Stimulated activated memory B cell treated with anti-CD40 and anti-IgM and Interleukin-4, amounts not matched to agents 10 μg/mL and 1 μg/mL and 100 μg/mL, for 72 hours (primary cell): ENCODE data around the gene DIP2C.
A peak's percentile ranks its signal among the peaks of the same experiment; 100 is the strongest.

Experiments
- ATAC-seq: fragments of 150-1000 bp; cut with Tn5 transposase; 2 replicates; pipeline ENCODE4 v1.10.0; 2021
- H3K27ac Mint-ChIP-seq: one replicate; pipeline ENCODE4 v1.8.0; 2022; ENCODE audit warnings: mild to moderate bottlenecking, mixed read lengths
- H3K27me3 Mint-ChIP-seq: one replicate; pipeline ENCODE4 v1.8.0; 2022; ENCODE audit warnings: mixed read lengths
- H3K36me3 Mint-ChIP-seq: one replicate; pipeline ENCODE4 v1.8.0; 2022; ENCODE audit warnings: mixed read lengths
- H3K4me1 Mint-ChIP-seq: one replicate; pipeline ENCODE4 v1.8.0; 2022; ENCODE audit warnings: mixed read lengths
- H3K4me3 Mint-ChIP-seq: one replicate; pipeline ENCODE4 v1.8.0; 2022; ENCODE audit warnings: mild to moderate bottlenecking, moderate library complexity, mixed read lengths
- H3K9me3 Mint-ChIP-seq: one replicate; pipeline ENCODE4 v1.8.0; 2022; ENCODE audit warnings: mixed read lengths

DIP2C gene

DNA sequence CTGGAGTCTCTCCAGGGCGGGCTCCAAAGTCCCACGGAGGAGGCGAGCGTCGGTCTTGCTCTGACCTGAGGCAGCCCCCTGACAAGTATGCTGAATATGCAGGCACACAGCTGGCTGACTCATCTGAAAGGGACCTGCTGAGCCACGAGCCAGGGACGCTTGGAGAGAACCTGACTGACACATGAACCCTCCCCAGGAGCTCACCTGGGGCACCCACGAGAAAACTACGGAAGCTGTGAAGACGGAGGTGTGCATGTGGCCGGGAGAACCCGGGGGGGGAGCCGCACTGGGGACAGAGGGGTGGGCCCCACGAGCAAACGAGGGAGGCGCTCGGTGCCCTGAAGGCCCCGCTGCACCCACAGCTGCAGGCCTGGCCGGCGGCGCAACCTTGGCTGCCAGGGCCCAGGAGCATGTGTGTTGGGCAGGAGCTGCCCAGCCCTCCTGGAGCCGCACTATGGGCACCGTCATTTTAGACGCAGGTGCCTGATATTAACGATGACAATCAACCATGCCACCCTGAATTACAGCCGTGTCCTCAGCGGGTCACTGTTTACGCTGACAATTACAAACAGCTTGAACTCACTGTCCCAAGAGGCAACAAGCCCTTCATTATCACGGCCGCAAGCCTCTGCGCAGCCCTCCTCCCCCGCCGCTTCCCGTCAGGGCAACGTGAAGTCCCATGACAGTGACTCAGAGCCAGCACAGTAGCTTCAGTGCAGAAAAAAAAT lies 64.7 kb downstream of the DIP2C start:
- Mint-ChIP-seq H3K4me1 (peaks cover 18% of the 10 kb centered on the region), H3K36me3 (no peaks in the 10 kb centered on the region), H3K27me3 (peaks cover 90% of the 10 kb centered on the region), H3K27ac (no peak overlapping the region), H3K4me3 (no peak overlapping the region), H3K9me3 (no peaks in the 10 kb centered on the region)
- no peak for ATAC-seq

DNA sequence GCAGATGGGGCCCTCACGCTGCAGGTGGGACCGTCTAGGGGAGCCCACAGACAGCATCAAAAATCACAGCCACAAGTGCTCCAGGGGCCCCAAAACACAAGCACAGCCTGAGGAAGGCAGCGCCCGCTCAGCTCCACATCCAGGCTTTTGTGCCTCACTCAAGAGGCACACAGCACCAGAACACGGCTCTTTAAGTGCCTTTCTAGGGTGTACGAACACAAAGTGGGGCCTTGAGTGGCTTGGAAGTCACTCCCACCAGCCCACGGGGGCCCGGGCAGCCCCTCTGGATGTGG lies 65.2 kb downstream of the DIP2C start:
- peaks cover 88% of the 10 kb centered on the region for H3K27me3 Mint-ChIP-seq

DNA sequence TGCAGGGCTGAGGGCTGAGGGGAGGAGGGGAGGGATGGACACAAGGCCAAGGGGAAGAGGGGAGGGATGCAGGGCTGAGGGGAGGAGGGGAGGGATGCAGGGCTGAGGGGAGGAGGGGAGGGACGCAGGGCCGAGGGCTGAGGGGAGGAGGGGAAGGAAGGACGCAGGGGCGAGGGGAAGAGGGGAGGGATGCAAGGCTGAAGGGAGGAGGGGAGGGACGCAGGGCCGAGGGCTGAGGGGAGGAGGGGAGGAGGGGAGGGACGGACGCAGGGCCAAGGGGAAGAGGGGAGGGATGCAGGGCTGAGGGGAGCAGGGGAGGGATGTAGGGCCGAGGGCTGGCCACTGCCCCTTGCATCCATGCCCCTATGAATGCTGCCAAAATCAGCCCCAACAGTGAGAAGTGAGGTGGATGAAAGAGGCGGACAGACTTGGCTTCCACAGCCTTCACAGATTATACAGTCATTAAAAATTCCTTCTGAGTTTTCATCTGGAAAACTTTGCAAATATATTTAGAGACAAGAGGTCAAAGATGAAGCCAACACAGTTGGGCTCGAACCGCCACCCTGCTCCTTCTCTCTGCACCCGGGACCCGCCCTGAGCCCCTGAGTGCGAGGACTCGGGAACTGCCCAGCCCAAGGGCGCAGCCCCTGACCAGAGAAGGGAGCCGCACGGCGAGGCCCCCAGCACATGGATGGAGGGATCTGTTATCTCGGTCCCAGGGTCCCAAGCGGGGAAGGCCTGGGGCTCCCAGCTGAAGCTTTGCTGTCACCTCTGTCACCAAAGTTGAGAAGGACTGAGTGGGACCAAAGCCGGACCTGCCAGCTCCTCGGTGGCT lies 65.8 kb downstream of the DIP2C start:
- peaks cover 22% of the 10 kb centered on the region for H3K4me1 Mint-ChIP-seq
- no peak overlapping the region for H3K4me3 Mint-ChIP-seq
- peaks cover 88% of the 10 kb centered on the region for H3K27me3 Mint-ChIP-seq
- H3K36me3 Mint-ChIP-seq = no peaks in the 10 kb centered on the region
- H3K9me3 Mint-ChIP-seq = no peaks in the 10 kb centered on the region
- no peak overlapping the region for H3K27ac Mint-ChIP-seq
- no peak for ATAC-seq

More for the DNA sequence above, 65.2 kb downstream of the DIP2C start:
- H3K4me1 Mint-ChIP-seq = peaks cover 22% of the 10 kb centered on the region
- no peak overlapping the region for H3K27ac Mint-ChIP-seq
- ATAC-seq = no peak
- no peaks in the 10 kb centered on the region for H3K36me3 Mint-ChIP-seq
- H3K4me3 Mint-ChIP-seq = no peak overlapping the region
- no peaks in the 10 kb centered on the region for H3K9me3 Mint-ChIP-seq

DNA sequence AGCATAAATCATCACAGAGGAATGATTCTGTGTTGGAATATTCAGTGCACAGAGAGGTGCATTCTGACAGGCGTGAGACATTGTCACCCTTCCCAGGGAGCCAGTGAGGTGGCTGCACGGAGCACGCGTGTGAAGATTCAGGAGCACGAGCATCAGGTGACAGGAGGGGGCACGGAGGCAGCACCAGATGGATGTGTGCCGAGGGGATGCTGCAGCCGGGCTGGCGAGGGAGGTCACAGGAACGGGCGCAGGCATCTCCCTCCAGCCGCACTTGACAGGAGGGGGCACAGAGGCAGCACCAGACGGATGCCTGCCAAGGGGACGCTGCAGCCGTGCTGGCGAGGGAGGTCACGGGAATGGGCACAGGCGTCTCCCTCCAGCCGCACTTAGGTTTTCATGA lies 66.5 kb downstream of the DIP2C start:
- Mint-ChIP-seq H3K9me3 (no peaks in the 10 kb centered on the region), H3K27me3 (peaks cover 88% of the 10 kb centered on the region), H3K4me3 (no peak overlapping the region), H3K27ac (no peak overlapping the region), H3K36me3 (no peaks in the 10 kb centered on the region), H3K4me1 (peaks cover 22% of the 10 kb centered on the region)
- no peak for ATAC-seq

DNA sequence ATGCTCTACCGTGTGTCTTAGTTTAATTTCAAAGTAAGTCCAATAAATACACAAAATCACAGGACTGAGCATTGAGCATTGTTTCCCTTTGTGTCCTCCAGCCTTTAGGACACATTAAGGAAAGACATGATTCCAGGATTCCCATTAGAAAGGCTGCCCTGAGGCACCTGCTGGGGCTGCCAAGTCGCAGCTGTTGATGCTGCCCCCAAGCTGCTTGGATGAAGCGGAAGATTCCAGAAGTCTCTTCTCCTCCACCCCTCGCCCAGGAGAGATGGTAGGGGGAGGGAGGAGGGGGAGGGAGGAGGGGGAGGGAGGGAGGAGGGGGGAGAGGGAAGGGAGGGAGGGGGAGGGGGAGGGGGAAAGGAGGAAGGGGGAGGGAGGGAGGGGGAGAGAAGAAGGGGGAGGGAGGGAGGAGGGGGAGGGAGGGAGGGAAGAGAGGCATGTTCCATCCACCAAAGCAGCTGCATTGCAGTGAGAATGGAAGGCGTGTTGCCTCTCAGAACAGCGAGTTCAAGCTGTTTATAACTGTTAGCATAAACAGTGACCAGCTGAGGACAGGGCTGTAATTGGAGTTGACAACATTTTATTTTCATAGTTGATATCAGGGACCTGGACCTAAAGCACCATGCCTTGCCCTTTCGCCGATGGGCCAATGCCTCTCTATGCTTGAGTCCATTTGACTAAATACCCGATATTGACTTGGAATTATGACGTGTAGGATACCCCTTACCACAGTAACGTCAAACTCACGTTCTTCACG lies 67.3 kb downstream of the DIP2C start:
- no peaks in the 10 kb centered on the region for H3K36me3 Mint-ChIP-seq
- peaks cover 88% of the 10 kb centered on the region for H3K27me3 Mint-ChIP-seq
- H3K27ac Mint-ChIP-seq = no peak overlapping the region
- H3K9me3 Mint-ChIP-seq = no peaks in the 10 kb centered on the region
- no peak for ATAC-seq
- H3K4me3 Mint-ChIP-seq = no peak overlapping the region
- H3K4me1 Mint-ChIP-seq = peaks cover 22% of the 10 kb centered on the region

DNA sequence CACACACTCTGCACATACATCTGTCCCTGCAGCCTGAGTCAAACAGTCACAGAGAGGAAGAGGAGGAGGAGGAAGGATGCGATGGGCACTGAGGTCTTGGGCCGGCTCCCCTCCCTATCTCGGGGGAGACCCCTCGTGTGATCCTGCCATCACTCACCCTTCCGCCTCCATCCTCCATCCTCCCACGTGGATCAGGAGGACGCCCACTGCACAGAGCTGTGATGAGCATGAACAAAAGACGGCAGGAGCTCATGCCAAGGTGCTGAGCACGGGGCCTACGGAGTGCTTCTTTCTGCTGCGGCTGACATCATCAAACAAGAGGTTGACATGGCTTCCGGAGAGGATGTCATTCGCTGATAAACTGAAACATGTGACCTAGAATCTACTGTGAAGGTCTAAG lies 68.0 kb downstream of the DIP2C start:
- no peaks in the 10 kb centered on the region for H3K9me3 Mint-ChIP-seq
- ATAC-seq = no peak
- peaks cover 88% of the 10 kb centered on the region for H3K27me3 Mint-ChIP-seq
- no peaks in the 10 kb centered on the region for H3K36me3 Mint-ChIP-seq
- no peak overlapping the region for H3K4me3 Mint-ChIP-seq
- H3K27ac Mint-ChIP-seq = no peak overlapping the region
- peaks cover 22% of the 10 kb centered on the region for H3K4me1 Mint-ChIP-seq

DNA sequence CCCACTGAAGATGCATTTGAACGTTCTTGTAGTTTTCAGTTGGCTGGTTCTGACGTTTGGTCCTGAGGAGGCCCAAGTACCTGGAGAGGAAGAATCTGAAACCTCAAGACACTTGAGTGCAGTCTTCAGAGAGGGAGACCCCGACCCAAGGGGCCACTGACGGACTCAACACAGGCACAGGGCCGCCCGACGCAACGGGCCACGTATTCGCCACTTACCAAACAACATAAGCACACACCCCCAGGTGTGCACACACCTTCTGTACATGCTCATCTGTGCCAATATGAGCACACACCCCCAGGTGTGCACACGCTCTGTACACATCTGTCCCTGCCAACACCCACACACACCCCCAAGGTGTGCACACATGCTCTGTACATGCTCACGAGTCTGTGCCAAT lies 68.5 kb downstream of the DIP2C start:
- Mint-ChIP-seq H3K27ac (no peak overlapping the region), H3K4me3 (no peak overlapping the region), H3K27me3 (peaks cover 88% of the 10 kb centered on the region), H3K4me1 (peaks cover 22% of the 10 kb centered on the region), H3K9me3 (no peaks in the 10 kb centered on the region), H3K36me3 (no peaks in the 10 kb centered on the region)
- ATAC-seq = no peak

DNA sequence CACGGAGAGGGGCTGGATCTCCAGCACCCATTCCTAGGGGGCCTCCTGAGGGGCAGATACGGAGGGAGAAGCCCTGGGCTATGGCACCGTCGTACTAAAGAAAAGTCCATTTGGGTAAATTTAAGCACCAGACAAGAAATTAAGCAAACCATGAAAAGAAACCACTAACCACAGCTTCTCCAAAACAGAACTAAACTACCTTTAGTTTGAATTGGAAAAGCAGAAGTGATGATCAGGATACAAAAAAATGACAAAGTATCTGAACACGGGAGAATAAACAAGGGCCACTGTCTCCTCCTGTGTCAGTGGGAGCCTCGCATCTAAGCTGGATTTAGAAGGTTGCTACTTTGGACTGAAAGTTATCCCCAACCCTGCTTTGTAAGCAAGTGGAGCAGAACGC lies 69.1 kb downstream of the DIP2C start:
- H3K27me3 Mint-ChIP-seq = peaks cover 88% of the 10 kb centered on the region
- H3K9me3 Mint-ChIP-seq = no peaks in the 10 kb centered on the region
- H3K4me3 Mint-ChIP-seq = peak overlapping the region; percentile 59
- H3K27ac Mint-ChIP-seq = peak overlapping the region; percentile 47
- peak; percentile 69 for ATAC-seq
- peaks cover 22% of the 10 kb centered on the region for H3K4me1 Mint-ChIP-seq
- no peaks in the 10 kb centered on the region for H3K36me3 Mint-ChIP-seq

DNA sequence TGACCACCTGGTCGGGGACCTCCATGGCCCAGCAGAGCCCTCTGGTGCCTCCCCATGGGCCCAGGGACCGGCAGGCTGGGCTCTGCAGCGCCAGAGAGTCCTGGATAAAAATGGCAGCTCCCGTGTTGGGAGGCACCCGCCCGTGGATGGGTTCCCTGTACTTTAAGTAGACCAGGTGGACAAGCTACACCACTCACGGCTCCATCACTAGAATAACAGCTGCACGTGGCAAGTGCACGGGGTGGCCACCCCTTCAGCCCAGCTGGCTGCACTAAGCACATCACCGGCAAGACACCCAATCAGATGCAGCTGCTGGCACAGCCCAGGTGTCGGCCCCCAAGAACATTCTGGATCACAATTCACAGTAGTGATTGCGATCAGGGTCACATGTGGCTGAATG lies 69.8 kb downstream of the DIP2C start:
- Mint-ChIP-seq H3K27ac (peak overlapping the region; percentile 47), H3K27me3 (peaks cover 88% of the 10 kb centered on the region), H3K9me3 (no peaks in the 10 kb centered on the region), H3K4me3 (peak overlapping the region; percentile 59), H3K4me1 (peaks cover 22% of the 10 kb centered on the region), H3K36me3 (no peaks in the 10 kb centered on the region)
- ATAC-seq = peak; percentile 44

DNA sequence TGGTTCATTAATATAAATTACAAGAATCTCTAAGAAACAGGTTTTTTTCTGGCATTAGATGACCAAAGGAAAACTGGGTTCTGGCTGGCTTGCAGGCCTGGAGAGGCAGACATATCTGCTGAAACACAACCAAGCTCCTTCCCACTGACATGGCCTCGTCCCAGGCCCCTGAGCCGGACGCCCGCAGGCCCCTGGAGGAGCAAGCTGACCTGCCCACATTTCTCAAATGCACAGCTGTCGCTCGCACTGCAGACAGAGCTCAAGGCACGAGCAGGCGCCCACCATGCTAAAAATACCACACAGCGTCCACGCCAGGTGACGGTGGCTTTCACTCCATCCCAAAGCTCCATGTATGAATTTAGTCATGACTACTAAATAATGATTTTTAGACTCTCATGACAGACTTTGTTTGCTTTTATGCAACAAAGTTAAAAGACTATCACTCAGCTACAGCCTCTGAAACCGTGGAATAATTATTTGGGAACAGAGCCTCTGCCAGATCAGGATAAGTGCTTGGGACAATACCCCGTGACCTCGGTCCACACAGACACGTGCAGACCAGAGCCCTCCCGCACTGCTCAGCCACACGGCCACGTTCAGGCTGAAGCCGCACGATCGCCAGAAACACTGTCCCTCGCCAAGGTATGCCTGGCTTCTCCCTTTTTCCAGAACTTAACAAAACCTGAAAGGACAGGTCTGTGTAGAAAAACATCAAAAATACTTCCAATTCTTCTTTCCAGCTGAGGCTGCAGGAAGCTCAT lies 71.1 kb downstream of the DIP2C start:
- Mint-ChIP-seq H3K4me3 (no peak overlapping the region), H3K4me1 (peaks cover 22% of the 10 kb centered on the region), H3K36me3 (no peaks in the 10 kb centered on the region), H3K9me3 (no peaks in the 10 kb centered on the region), H3K27ac (no peak overlapping the region), H3K27me3 (peaks cover 88% of the 10 kb centered on the region)
- no peak for ATAC-seq

DNA sequence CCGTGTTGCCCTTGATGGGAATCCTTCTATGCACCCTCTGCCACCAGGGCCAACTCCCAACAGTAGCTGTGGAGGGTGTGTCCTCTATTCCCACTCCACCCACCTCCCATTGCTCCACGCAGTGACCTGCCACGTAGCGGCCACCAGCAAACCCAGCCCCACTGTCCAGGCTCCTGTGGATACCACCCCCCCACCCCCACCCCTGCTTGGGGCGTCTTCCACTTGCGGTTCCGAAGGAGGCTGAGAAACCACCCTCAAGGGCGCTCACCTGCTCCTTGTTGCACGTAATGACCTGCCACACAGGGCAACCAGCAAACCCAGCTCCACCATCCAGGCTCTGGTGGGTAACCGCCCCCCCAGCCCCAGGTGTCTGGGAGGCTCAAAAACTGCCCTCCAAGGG lies 72.0 kb downstream of the DIP2C start:
- H3K4me1 Mint-ChIP-seq = peaks cover 22% of the 10 kb centered on the region
- no peak overlapping the region for H3K4me3 Mint-ChIP-seq
- H3K27ac Mint-ChIP-seq = no peak overlapping the region
- H3K9me3 Mint-ChIP-seq = no peaks in the 10 kb centered on the region
- peaks cover 88% of the 10 kb centered on the region for H3K27me3 Mint-ChIP-seq
- no peaks in the 10 kb centered on the region for H3K36me3 Mint-ChIP-seq
- no peak for ATAC-seq

DNA sequence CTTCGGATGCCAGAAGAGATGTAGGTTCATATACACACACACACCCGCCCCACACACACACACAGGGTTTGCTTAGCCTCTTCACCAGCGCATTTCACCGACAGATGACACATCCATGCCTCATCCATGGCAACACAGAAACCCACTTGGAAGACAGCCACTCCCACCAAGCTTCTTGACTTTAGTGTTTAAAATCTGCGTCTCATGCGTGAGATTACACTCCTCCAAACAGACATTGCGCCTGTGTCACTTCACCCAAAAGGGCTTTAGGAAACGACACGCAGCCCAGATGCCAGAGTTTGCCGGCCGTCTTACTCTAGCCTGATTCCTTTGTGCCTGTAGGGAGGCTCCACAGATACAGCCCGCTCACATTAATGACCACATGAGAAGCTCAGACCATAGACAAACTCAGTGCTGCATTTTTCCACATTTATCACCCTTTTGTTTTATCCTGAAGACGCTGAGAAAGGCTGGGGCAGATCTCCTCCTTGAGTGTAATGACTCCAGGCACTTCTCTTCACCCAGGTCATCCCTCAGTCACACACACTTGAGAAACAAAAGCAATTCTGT lies 73.8 kb downstream of the DIP2C start:
- no peak for ATAC-seq
- Mint-ChIP-seq H3K27me3 (peaks cover 86% of the 10 kb centered on the region), H3K36me3 (no peaks in the 10 kb centered on the region)

DNA sequence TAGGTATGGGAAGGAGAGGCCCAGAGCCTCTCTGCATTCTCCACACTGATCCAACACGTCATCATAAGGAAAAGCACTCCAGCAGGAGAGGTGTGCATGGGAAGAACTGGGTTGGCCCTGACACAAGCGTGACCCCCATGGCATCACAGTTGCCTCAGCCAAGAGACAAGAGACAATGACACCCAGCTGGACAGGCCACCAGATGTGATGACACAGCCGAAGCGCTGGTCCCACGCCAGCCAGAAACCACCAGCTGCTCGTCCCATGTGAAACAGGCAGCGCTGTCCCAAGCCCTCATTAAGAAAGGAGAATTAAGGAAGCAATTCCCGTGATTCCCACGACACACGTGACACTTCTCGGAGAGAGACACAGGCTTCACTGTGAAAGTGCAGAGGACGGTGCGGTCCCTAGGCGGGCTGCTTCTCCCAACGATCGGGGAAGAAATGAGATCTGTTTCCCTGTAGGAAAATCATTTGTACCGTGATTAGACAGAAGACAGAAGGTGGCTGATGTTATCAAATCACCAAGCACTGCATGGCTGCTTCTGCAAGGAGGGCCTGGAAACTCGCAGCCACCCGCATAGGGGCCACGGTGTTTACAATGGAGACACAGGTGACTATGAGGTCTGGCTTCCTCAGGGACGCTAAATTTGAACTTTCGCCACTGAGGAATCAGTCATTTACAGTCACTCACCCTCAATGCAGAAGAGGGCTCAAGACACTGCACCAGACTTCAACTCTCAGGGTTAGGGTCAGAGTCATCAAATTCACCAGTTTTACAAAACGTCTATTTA lies 74.5 kb downstream of the DIP2C start:
- ATAC-seq = no peak
- Mint-ChIP-seq H3K27ac (no peak overlapping the region), H3K4me1 (peaks cover 6% of the 10 kb centered on the region), H3K9me3 (no peaks in the 10 kb centered on the region), H3K36me3 (no peaks in the 10 kb centered on the region), H3K4me3 (no peak overlapping the region), H3K27me3 (peaks cover 86% of the 10 kb centered on the region)

More for the DNA sequence above, 73.8 kb downstream of the DIP2C start:
- H3K4me3 Mint-ChIP-seq = no peak overlapping the region
- H3K4me1 Mint-ChIP-seq = peaks cover 13% of the 10 kb centered on the region
- no peaks in the 10 kb centered on the region for H3K9me3 Mint-ChIP-seq
- no peak overlapping the region for H3K27ac Mint-ChIP-seq

DNA sequence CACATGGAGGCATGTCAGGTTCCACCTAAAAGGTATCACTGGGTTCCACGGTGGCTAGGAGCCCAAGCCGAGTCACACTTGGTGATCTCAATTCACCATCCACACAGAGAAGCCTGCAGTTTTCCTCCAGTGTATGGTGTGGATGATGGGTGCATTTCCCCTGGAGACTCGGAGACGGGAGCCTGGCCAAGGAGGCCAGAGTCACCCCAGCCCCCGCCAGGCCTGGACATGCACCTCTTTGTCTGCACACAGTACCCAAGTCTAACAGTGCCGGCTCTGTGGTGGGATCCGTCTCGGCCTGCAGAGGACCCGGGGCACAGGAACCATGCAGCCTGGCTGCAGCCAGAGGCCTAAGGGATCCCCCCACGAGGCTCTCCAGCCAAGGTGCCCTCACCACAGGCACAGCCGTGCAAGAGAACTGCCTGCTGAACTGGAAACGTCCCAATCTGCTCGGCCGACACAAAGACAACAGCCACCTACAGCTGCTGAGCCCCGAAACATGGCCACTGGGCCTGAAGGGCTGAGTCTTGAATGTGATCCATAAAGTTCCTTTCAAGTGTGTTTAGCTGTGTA lies 75.2 kb downstream of the DIP2C start:
- ATAC-seq = peak; percentile 24
- Mint-ChIP-seq H3K36me3 (no peaks in the 10 kb centered on the region), H3K9me3 (no peaks in the 10 kb centered on the region), H3K4me1 (no peaks in the 10 kb centered on the region), H3K4me3 (no peak overlapping the region), H3K27me3 (peaks cover 82% of the 10 kb centered on the region), H3K27ac (no peak overlapping the region)
